Fibroblast of lung (primary cell): ENCODE data around the gene RNF217. TPM values are rescaled to one million over a fixed set of nuclear protein-coding genes. Genes with fewer than 3 reads are reported as not detected.

ENCODE experiments used
- DNase-seq, 2 donors: peaks; one replicate each; pipeline versions ENCODE4 v3.0.0 to v3.0.0-alpha.2; 2010; ENCODE audit warnings: low read depth in 2 of 2
- H2AFZ ChIP-seq: 2 replicates; pipeline ENCODE4 v1.5.1; 2012; ENCODE audit warnings: low read length, control low read depth, inconsistent platforms
- H3K27ac ChIP-seq: 2 replicates; pipeline ENCODE4 v1.5.1; 2011; ENCODE audit warnings: low read length, control low read depth; ENCODE audit not compliant: insufficient read depth
- H3K27me3 ChIP-seq: 2 replicates; pipeline ENCODE4 v1.5.1; 2011; ENCODE audit warnings: mild to moderate bottlenecking, low read length; ENCODE audit not compliant: control insufficient read depth, insufficient read depth
- H3K36me3 ChIP-seq: 2 replicates; pipeline ENCODE4 v1.5.1; 2011; ENCODE audit warnings: low read length; ENCODE audit not compliant: control insufficient read depth, insufficient read depth
- H3K4me1 ChIP-seq: 2 replicates; pipeline ENCODE4 v1.5.1; 2011; ENCODE audit warnings: low read length; ENCODE audit not compliant: control insufficient read depth, insufficient read depth; ENCODE audit errors: extremely low read depth
- H3K4me2 ChIP-seq: 2 replicates; pipeline ENCODE4 v1.5.1; 2011; ENCODE audit warnings: low read length, control low read depth; ENCODE audit not compliant: insufficient read depth; ENCODE audit errors: extremely low read depth
- H3K4me3 ChIP-seq, 4 experiments: fragments of 200-600 bp in 1 of 4; sonication (generic) in 1 of 4; replicated peaks in 1 of 4; 2 replicates each; pipeline ENCODE4 v1.5.1; 2011 to 2016; ENCODE audit warnings: low read length in 4 of 4, low read depth in 3 of 4, mild to moderate bottlenecking in 3 of 4, control low read depth in 2 of 4, inconsistent platforms in 1 of 4, mixed read lengths in 1 of 4; ENCODE audit not compliant: insufficient read depth in 1 of 4; ENCODE audit errors: control extremely low read depth in 1 of 4
- H3K79me2 ChIP-seq: 2 replicates; pipeline ENCODE4 v1.5.1; 2012; ENCODE audit warnings: mild to moderate bottlenecking, low read length, inconsistent platforms; ENCODE audit not compliant: control insufficient read depth, insufficient read depth
- H3K9ac ChIP-seq: 2 replicates; pipeline ENCODE4 v1.5.1; 2011; ENCODE audit warnings: mild to moderate bottlenecking, low read length, control low read depth; ENCODE audit not compliant: insufficient read depth
- H3K9me3 ChIP-seq: 2 replicates; pipeline ENCODE4 v1.5.1; 2012; ENCODE audit warnings: low read depth, low read length; ENCODE audit not compliant: control insufficient read depth, insufficient read depth
- H4K20me1 ChIP-seq: 2 replicates; pipeline ENCODE4 v1.5.1; 2011; ENCODE audit warnings: low read length; ENCODE audit not compliant: control insufficient read depth, insufficient read depth; ENCODE audit errors: extremely low read depth
- CTCF ChIP-seq, 2 donors: IDR thresholded peaks in 1 of 2; conservative IDR thresholded peaks in 1 of 2; 1 replicate in 1 of 2; 2 replicates in 1 of 2; pipeline ENCODE4 v1.5.1; 2011 to 2012; ENCODE audit warnings: low read length in 2 of 2, control low read depth in 1 of 2, inconsistent platforms in 1 of 2, low read depth in 1 of 2, mild to moderate bottlenecking in 1 of 2
- EZH2 ChIP-seq: IDR thresholded peaks from 2 replicates; pipeline ENCODE4 v1.5.1; 2012; ENCODE audit warnings: low read length, control low read depth, mild to moderate bottlenecking; ENCODE audit errors: missing control alignments
- polyA plus RNA-seq, 2 donors: library from polyadenylated mRNA; depleted of rRNA in 1 of 2; stranded (reverse) in 1 of 2; unstranded in 1 of 2; fragments of >200 nt; gene quantifications; 2 replicates each; pipeline ENCODE4 v1.2.1, GENCODE V29; 2011 to 2012; ENCODE audit warnings: missing spikeins in 1 of 2
- total RNA-seq: library from RNA; depleted of rRNA; stranded (reverse); fragments of >200 nt; gene quantifications from 2 replicates; pipeline ENCODE4 v1.2.1, GENCODE V29; 2014

Gene RNF217
- total and polyA plus RNA-seq, 2 donors (not counting 1 experiment from before 2014, with no cell fraction given) = 13.2 to 19.5 TPM

- Histone ChIP-seq H3K4me1 (no peaks in the 10 kb centered on the region), H3K27me3 (no peaks in the 10 kb centered on the region), H3K4me3 (no peak overlapping the region), H4K20me1 (no peaks in the 10 kb centered on the region), H3K79me2 (no peaks in the 10 kb centered on the region), H3K9ac (no peak overlapping the region), H3K36me3 (no peaks in the 10 kb centered on the region), H2AFZ (no peak overlapping the region), H3K9me3 (no peaks in the 10 kb centered on the region), H3K4me2 (no peak overlapping the region), H3K27ac (no peak overlapping the region)
- TF ChIP-seq EZH2 (no peak), CTCF (conservative IDR thresholded peaks at IDR 0.05 in 1 of 2, IDR thresholded peaks at IDR 0.05 in 1 of 2; ENCODE audit: low read depth in 1 of 2, low read length in 2 of 2) (no peak)
- DNase-seq = no peak
Observed at GRCh38 chr6:125048274-125048673, 86.0 kb downstream of the RNF217 start.

DNA sequence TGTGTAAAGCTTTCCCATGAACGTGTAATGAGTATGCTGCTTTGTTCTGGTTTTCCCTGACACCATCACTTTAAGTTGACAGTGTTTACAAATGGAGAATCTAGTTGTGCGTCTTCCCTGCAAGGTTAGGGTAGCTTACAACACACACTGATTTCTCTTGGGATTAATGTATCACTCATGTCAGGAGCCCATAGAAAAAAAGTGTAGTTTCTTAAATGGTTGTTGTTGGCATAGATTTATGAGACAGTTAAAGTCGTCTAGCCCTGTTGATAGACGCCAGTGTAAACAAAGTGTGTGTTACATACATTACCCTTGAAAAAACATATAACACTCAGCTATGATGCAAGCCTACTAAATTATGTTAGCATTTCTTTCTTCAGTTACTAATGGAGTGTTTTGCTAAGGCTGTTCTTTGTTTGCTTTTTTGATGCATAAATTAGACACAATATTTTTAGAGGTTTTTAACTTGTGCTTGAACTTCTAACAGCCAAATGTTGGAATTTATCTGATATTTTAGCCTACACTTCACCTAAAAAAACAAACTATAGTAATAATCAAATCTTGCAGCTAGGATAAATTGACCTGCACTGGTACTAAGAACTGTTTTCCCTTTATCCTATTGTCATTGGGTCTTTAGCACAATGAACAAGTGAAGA lies 88.6 kb downstream of the RNF217 start:
- H3K4me3 ChIP-seq = no peak overlapping the region
- no peak for TF ChIP-seq CTCF (conservative IDR thresholded peaks at IDR 0.05 in 1 of 2, IDR thresholded peaks at IDR 0.05 in 1 of 2; ENCODE audit: low read depth in 1 of 2, low read length in 2 of 2)
- no peak for TF ChIP-seq EZH2
- H3K4me1 ChIP-seq = no peaks in the 10 kb centered on the region
- H3K36me3 ChIP-seq = no peaks in the 10 kb centered on the region
- no peaks in the 10 kb centered on the region for H3K9me3 ChIP-seq
- H3K4me2 ChIP-seq = no peak overlapping the region
- no peak overlapping the region for H2AFZ ChIP-seq
- H4K20me1 ChIP-seq = no peaks in the 10 kb centered on the region
- no peaks in the 10 kb centered on the region for H3K27me3 ChIP-seq
- DNase-seq = peak in 1 of 2 donors; percentile 84
- H3K27ac ChIP-seq = no peak overlapping the region
- H3K9ac ChIP-seq = no peak overlapping the region
- no peaks in the 10 kb centered on the region for H3K79me2 ChIP-seq

GRCh38 chr6:125053809-125054208 lies 91.6 kb downstream of the RNF217 start:
- TF ChIP-seq CTCF (conservative IDR thresholded peaks at IDR 0.05 in 1 of 2, IDR thresholded peaks at IDR 0.05 in 1 of 2; ENCODE audit: low read depth in 1 of 2, low read length in 2 of 2) = no peak
- no peak for TF ChIP-seq EZH2
- DNase-seq = no peak

More at GRCh38 chr6:125053809-125054208, 91.6 kb downstream of the RNF217 start:
- H3K27ac ChIP-seq = no peak overlapping the region
- H3K9me3 ChIP-seq = no peaks in the 10 kb centered on the region
- H3K4me3 ChIP-seq = no peak overlapping the region
- H2AFZ ChIP-seq = no peak overlapping the region
- no peaks in the 10 kb centered on the region for H3K4me1 ChIP-seq
- no peak overlapping the region for H3K4me2 ChIP-seq
- H4K20me1 ChIP-seq = no peaks in the 10 kb centered on the region
- H3K27me3 ChIP-seq = no peaks in the 10 kb centered on the region
- no peaks in the 10 kb centered on the region for H3K36me3 ChIP-seq
- no peak overlapping the region for H3K9ac ChIP-seq
- no peaks in the 10 kb centered on the region for H3K79me2 ChIP-seq
